AG09319 (cell line): ENCODE results near the gene SV2C.

Source experiments
- DNase-seq: peaks from one replicate; pipeline ENCODE4 v3.0.0-alpha.2; 2010; ENCODE audit warnings: low read depth; ENCODE audit errors: extremely low read depth
- CTCF ChIP-seq: IDR thresholded peaks from 2 replicates; pipeline ENCODE4 v1.5.1; 2011; ENCODE audit warnings: low read depth, mild to moderate bottlenecking, inconsistent platforms, low read length, moderate library complexity

The SV2C gene

GRCh38 chr5:76204713-76205112 lies 121.5 kb downstream of the SV2C start:
- no peak for DNase-seq
- no peak for TF ChIP-seq CTCF

- TF ChIP-seq CTCF, result no peak
- DNase-seq, result no peak
These were observed 123.9 kb downstream of the SV2C start for GRCh38 chr5:76207120-76207519.

DNA sequence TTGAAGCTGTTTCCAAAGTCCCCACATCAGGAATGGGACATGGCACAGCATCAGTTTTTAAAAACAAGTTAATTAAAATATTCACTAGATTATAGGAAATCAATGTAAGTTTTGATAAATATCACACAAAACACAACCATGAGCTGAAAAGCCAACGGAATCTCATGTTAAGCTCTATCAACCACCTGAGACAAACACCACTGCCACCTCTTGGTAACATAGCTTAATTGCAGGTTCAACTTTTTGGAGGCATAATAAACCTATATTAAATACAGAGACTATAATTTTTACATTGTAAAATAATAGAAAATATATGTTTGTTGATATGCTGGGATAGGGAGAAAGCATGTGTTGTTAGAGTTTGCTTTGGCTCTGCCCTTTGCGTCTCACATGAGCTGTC lies 126.1 kb downstream of the SV2C start:
- DNase-seq, result no peak
- no peak for TF ChIP-seq CTCF

DNA sequence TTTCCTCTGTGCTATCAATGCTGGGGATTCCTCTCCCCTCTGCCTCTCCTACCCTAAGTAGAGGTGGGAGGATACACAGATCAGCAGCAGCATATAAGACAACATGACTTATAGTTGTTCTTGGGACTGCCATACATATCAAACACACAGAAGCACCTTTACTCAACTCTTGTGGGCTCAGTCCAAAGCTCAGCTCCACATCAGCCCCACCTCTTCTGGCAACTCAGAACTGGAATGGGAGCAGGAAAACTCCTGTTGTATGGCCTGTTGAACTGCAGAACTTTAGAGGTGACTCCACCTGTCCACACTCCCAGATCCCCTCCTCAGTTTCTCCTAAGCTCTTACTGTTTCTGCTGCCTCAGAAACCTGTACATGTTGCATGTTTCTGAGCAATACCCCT lies 127.8 kb downstream of the SV2C start:
- TF ChIP-seq CTCF, result no peak
- no peak for DNase-seq

GRCh38 chr5:76213858-76214257 lies 130.7 kb downstream of the SV2C start:
- no peak for TF ChIP-seq CTCF
- no peak for DNase-seq

- no peak for DNase-seq
- TF ChIP-seq CTCF, result no peak
These were observed 133.6 kb downstream of the SV2C start for GRCh38 chr5:76216748-76217147.

GRCh38 chr5:76219636-76220035 lies 136.5 kb downstream of the SV2C start:
- no peak for TF ChIP-seq CTCF
- DNase-seq, result no peak

DNA sequence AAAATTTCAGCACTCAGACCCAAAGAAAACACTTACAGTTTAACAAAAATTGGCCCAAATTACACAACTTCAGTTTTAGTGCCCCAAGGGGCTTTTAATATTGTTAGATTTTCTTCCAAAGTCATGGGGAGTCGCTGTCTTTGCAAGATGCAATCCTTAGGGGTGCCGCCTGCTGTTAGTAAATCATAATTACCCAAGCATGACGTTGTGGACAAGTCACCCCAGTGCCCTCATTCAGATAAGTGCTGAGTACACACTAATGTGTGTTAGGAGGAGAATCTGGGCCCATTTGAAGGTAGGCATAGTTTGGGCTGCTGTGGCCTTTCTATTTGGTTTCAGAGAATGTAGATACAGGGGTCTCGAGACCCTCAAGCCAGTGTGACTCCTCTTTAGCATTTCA lies 138.1 kb downstream of the SV2C start:
- DNase-seq, result no peak
- TF ChIP-seq CTCF, result no peak
